D721Med (cell line): ENCODE data around the gene TP73.

Experiments
- DNase-seq: peaks from one replicate; pipeline ENCODE4 v3.0.0; 2011; ENCODE audit warnings: low spot score; ENCODE audit not compliant: insufficient read length
- FAIRE-seq: peaks from 2 replicates; lab custom pipeline; 2011; peaks lifted over from hg19 to GRCh38; lab: Jason Lieb, UNC
- CTCF ChIP-seq: IDR thresholded peaks from 2 replicates; pipeline ENCODE4 v1.5.1; 2012; ENCODE audit warnings: mild to moderate bottlenecking, control low read depth; ENCODE audit not compliant: insufficient read depth; ENCODE audit errors: missing control alignments

The TP73 gene

GRCh38 chr1:3695326-3696217, 43.3 kb downstream of the TP73 start:
- FAIRE-seq = no peak
- no peak for DNase-seq
- TF ChIP-seq CTCF = peak; percentile 51

- no peak for DNase-seq
- no peak for FAIRE-seq
- no peak for TF ChIP-seq CTCF
Observed at GRCh38 chr1:3696689-3697088, 44.4 kb downstream of the TP73 start.

GRCh38 chr1:3697104-3697503, 44.8 kb downstream of the TP73 start:
- FAIRE-seq (no peak), DNase-seq (no peak)
- no peak for TF ChIP-seq CTCF

- no peak for TF ChIP-seq CTCF
- no peak for DNase-seq
- no peak for FAIRE-seq
Observed at GRCh38 chr1:3697810-3698209, 45.5 kb downstream of the TP73 start.

- no peak for DNase-seq
Observed at GRCh38 chr1:3698660-3699408, 46.5 kb downstream of the TP73 start.

GRCh38 chr1:3699596-3699995, 47.3 kb downstream of the TP73 start:
- DNase-seq (no peak), FAIRE-seq (no peak)
- no peak for TF ChIP-seq CTCF

More at GRCh38 chr1:3698660-3699408, 46.5 kb downstream of the TP73 start:
- no peak for FAIRE-seq
- no peak for TF ChIP-seq CTCF

GRCh38 chr1:3700631-3701030, 48.3 kb downstream of the TP73 start:
- DNase-seq (no peak), FAIRE-seq (no peak)
- TF ChIP-seq CTCF = no peak
